ENCODE results near the gene FUT3.
A peak's percentile ranks its signal among the peaks of the same experiment; 100 is the strongest.

Gene FUT3

GRCh38 chr19:5806133-5806489 lies 45.1 kb downstream of the FUT3 start:
- no peak for FAIRE-seq
- no peak for DNase-seq (ENCODE audit: insufficient read length, low spot score)
- no peak for TF ChIP-seq CTCF (IDR thresholded peaks at IDR 0.05; ENCODE audit: insufficient read depth, missing control alignments)

GRCh38 chr19:5805462-5806132 lies 45.7 kb downstream of the FUT3 start:
- no peak for FAIRE-seq
- DNase-seq (ENCODE audit: insufficient read length, low spot score) = peak; percentile 94
- TF ChIP-seq CTCF (IDR thresholded peaks at IDR 0.05; ENCODE audit: insufficient read depth, missing control alignments) = peak; percentile 70

GRCh38 chr19:5804516-5805461 lies 46.5 kb downstream of the FUT3 start, which contains the start of gene NRTN:
Gene NRTN, plus strand, starts transcription at chr19:5805067. Its CDS starts 19,099 bp downstream, at chr19:5824166.
- peak; percentile 74 for DNase-seq (ENCODE audit: insufficient read length, low spot score)
- no peak for TF ChIP-seq CTCF (IDR thresholded peaks at IDR 0.05; ENCODE audit: insufficient read depth, missing control alignments)
- no peak for FAIRE-seq

- no peak for FAIRE-seq
- TF ChIP-seq CTCF (IDR thresholded peaks at IDR 0.05; ENCODE audit: insufficient read depth, missing control alignments) = peak; percentile 96
- DNase-seq (ENCODE audit: insufficient read length, low spot score) = peak; percentile 87
Observed at GRCh38 chr19:5803752-5804515, 47.3 kb downstream of the FUT3 start.

GRCh38 chr19:5803441-5803751 lies 47.9 kb downstream of the FUT3 start:
- no peak for DNase-seq (ENCODE audit: insufficient read length, low spot score)
- TF ChIP-seq CTCF (IDR thresholded peaks at IDR 0.05; ENCODE audit: insufficient read depth, missing control alignments) = no peak
- FAIRE-seq = no peak

GRCh38 chr19:5801796-5802619 lies 49.2 kb downstream of the FUT3 start:
- FAIRE-seq (no peak), DNase-seq (ENCODE audit: insufficient read length, low spot score) (peak; percentile 58)
- TF ChIP-seq CTCF (IDR thresholded peaks at IDR 0.05; ENCODE audit: insufficient read depth, missing control alignments) = no peak

Measured in D721Med (cell line).